ENCODE results near the gene BRI3BP. TPM values are rescaled to one million over a fixed set of nuclear protein-coding genes. Genes with fewer than 3 reads are reported as not detected.

Gene BRI3BP
- total RNA-seq, 3 donors from 2014 or later = 4.3 to 6.7 (median 5.0) TPM

DNA sequence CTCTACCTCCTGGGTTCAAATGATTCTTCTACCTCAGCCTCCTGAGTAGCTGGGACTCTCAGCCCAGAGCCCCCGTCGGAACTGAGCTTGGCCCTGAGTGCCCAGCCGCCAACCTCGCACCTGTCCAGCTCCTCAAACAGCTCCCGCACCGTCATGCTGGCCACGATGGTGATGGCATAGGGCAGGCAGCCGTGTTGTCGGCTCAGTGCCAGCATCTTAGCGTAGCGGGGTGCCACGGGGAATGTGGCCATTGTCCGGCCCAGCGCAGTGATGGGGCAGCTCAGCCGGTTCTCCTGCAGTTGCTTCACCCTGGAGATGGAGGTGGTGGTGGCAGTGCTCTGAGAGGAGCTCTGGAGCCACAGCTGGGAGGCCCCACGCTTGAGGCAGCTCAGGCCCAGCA is 36.9 kb upstream of the BRI3BP start:
- no peak overlapping the region for H3K27ac ChIP-seq
- H3K27me3 ChIP-seq = no peaks in the 10 kb centered on the region
- H3K9me3 ChIP-seq = no peaks in the 10 kb centered on the region
- no peak for DNase-seq (ENCODE audit: low spot score in 2 of 2)
- TF ChIP-seq POLR2AphosphoS5 (IDR thresholded peaks at IDR 0.05) = no peak
- TF ChIP-seq, protein P1, sequence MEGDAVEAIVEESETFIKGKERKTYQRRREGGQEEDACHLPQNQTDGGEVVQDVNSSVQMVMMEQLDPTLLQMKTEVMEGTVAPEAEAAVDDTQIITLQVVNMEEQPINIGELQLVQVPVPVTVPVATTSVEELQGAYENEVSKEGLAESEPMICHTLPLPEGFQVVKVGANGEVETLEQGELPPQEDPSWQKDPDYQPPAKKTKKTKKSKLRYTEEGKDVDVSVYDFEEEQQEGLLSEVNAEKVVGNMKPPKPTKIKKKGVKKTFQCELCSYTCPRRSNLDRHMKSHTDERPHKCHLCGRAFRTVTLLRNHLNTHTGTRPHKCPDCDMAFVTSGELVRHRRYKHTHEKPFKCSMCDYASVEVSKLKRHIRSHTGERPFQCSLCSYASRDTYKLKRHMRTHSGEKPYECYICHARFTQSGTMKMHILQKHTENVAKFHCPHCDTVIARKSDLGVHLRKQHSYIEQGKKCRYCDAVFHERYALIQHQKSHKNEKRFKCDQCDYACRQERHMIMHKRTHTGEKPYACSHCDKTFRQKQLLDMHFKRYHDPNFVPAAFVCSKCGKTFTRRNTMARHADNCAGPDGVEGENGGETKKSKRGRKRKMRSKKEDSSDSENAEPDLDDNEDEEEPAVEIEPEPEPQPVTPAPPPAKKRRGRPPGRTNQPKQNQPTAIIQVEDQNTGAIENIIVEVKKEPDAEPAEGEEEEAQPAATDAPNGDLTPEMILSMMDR (IDR thresholded peaks at IDR 0.05) = no peak
- no peak for TF ChIP-seq POLR2A (IDR thresholded peaks at IDR 0.05)
- peaks cover 4% of the 10 kb centered on the region for H3K36me3 ChIP-seq
- no peak overlapping the region for H3K4me3 ChIP-seq
- no peaks in the 10 kb centered on the region for H3K4me1 ChIP-seq
- intact Hi-C loops (cut with DNase I; ENCODE audit: low total_unique reads) = no loop called here

DNA sequence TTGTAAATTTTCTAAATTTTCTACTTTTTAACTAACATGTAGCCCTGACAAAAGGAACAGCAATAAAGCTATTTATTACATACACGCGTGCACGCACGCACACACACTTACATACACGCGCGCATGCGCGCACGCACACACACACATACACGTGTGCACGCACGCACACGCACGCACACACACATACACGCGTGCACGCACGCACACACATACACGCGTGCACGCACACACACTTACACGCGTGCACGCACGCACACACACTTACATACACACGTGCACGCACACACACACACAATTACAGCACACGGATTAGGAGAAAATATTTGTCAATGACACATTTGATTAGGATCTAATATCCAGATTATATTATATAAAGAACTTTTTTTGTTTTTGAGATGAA is 32.4 kb upstream of the BRI3BP start:
- TF ChIP-seq, protein P1 (IDR thresholded peaks at IDR 0.05) = no peak
- TF ChIP-seq POLR2A (IDR thresholded peaks at IDR 0.05) = no peak
- TF ChIP-seq POLR2AphosphoS5 (IDR thresholded peaks at IDR 0.05) = no peak
- no peaks in the 10 kb centered on the region for H3K9me3 ChIP-seq
- peaks cover 4% of the 10 kb centered on the region for H3K36me3 ChIP-seq
- H3K27ac ChIP-seq = no peak overlapping the region
- no peaks in the 10 kb centered on the region for H3K27me3 ChIP-seq
- intact Hi-C loops (cut with DNase I; ENCODE audit: low total_unique reads) = no loop called here
- H3K4me3 ChIP-seq = no peak overlapping the region
- no peaks in the 10 kb centered on the region for H3K4me1 ChIP-seq
- no peak for DNase-seq (ENCODE audit: low spot score in 2 of 2)

DNA sequence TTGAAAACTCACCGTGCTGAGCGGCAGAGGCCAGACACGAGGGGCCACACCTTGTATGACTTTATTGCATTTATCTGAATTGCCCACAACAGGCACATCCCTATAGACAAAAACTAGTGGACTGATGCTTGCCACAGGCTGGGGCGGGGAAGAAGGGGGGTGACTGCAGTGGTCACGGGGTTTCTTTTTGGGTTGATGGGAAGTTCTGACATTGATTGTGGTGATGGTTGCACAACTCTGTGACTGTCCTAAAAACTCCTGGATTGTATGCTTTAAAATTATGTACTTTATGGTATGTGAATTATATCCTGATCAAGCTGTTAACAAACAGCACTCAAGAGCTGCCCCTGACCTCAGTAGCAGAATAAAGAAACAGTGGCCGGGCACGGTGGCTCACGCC is 30.2 kb upstream of the BRI3BP start:
- intact Hi-C loops (cut with DNase I; ENCODE audit: low total_unique reads) = no loop called here
- peaks cover 1% of the 10 kb centered on the region for H3K36me3 ChIP-seq

GRCh38 chr12:124964251-124964650 is 29.2 kb upstream of the BRI3BP start:
- Histone ChIP-seq H3K27me3 (no peaks in the 10 kb centered on the region), H3K27ac (no peak overlapping the region), H3K36me3 (peaks cover 4% of the 10 kb centered on the region), H3K9me3 (no peaks in the 10 kb centered on the region), H3K4me1 (no peaks in the 10 kb centered on the region), H3K4me3 (no peak overlapping the region)
- DNase-seq (ENCODE audit: low spot score in 2 of 2) = no peak
- TF ChIP-seq, protein P1 (IDR thresholded peaks at IDR 0.05) = no peak
- no peak for TF ChIP-seq POLR2A (IDR thresholded peaks at IDR 0.05)
- no peak for TF ChIP-seq POLR2AphosphoS5 (IDR thresholded peaks at IDR 0.05)
- intact Hi-C loops (cut with DNase I; ENCODE audit: low total_unique reads) = no loop called here

More for the DNA sequence above, 30.2 kb upstream of the BRI3BP start:
- TF ChIP-seq, protein P1 (IDR thresholded peaks at IDR 0.05) = no peak
- TF ChIP-seq POLR2A (IDR thresholded peaks at IDR 0.05) (no peak), POLR2AphosphoS5 (IDR thresholded peaks at IDR 0.05) (no peak)
- Histone ChIP-seq H3K4me1 (no peaks in the 10 kb centered on the region), H3K9me3 (no peaks in the 10 kb centered on the region), H3K4me3 (no peak overlapping the region), H3K27me3 (no peaks in the 10 kb centered on the region), H3K27ac (no peak overlapping the region)
- DNase-seq (ENCODE audit: low spot score in 2 of 2) = no peak

DNA sequence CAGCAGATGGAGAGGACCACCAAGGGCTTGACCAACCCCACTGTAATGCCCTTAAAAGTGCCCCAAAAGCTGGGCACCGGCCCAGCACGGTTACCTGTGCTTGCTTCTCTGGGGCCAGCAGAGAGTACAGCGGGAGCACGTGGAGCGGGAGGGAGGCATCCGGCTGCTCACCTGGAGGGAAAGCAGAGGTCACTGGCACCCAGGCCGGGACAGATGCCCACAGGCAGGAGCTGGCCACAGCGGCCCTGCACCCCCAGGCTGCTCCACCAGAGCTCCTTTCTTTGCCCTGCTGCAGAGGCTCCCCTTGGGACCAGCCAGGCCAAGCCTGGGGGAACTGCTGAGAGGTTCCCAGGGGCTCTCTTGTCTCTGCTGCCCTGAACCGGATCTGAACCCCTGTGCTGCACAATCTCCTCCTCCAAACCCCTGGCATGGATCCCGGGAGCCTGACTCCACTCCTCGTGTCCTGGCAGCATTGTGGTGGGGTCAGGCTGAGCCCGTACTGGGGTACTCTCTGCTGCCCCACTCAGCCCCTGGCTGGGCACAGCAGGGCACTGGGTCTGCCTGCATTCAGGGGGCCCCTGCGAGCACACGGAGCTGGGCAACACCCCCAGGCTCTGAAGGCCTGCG is 28.5 kb upstream of the BRI3BP start:
- no peak for DNase-seq (ENCODE audit: low spot score in 2 of 2)
- Histone ChIP-seq H3K4me1 (no peaks in the 10 kb centered on the region), H3K36me3 (peaks cover 4% of the 10 kb centered on the region), H3K9me3 (no peaks in the 10 kb centered on the region), H3K27ac (no peak overlapping the region), H3K27me3 (no peaks in the 10 kb centered on the region), H3K4me3 (no peak overlapping the region)
- intact Hi-C loops (cut with DNase I; ENCODE audit: low total_unique reads) = no loop called here
- TF ChIP-seq POLR2A (IDR thresholded peaks at IDR 0.05) (no peak), POLR2AphosphoS5 (IDR thresholded peaks at IDR 0.05) (no peak)
- TF ChIP-seq, protein P1 (IDR thresholded peaks at IDR 0.05) = no peak
